ENCODE results near the gene NWD2. TPM values are rescaled to one million over a fixed set of nuclear protein-coding genes. Genes with fewer than 3 reads are reported as not detected.

NWD2 gene
- total and polyA plus RNA-seq, 10 of the 15 experiments (the other 5 are each of a cell fraction or from before 2014, with no cell fraction given): not detected

- RAD21 ChIA-PET (ENCODE audit: unreplicated experiment): no interaction called here
- ATAC-seq (peak; percentile 46), DNase-seq (ENCODE audit: low read depth, low spot score) (no peak), FAIRE-seq (no peak)
- Histone ChIP-seq H3K27me3 (replicated peaks in 1 of 2; ENCODE audit: control insufficient read depth in 2 of 2, insufficient read depth in 2 of 2, low read length in 1 of 2) (no peaks in the 10 kb centered on the region), H3K79me2 (ENCODE audit: control insufficient read depth, insufficient read depth, low read length) (no peaks in the 10 kb centered on the region), H3K36me3 (ENCODE audit: control insufficient read depth in 2 of 2, insufficient read depth in 2 of 2, low read length in 1 of 2) (no peaks in the 10 kb centered on the region), H2AFZ (ENCODE audit: control insufficient read depth, low read depth, low read length) (no peak overlapping the region), H3K9me3 (replicated peaks; ENCODE audit: control insufficient read depth, insufficient read depth, low read length) (peaks cover 3% of the 10 kb centered on the region), H4K20me1 (ENCODE audit: control insufficient read depth, insufficient read depth) (no peaks in the 10 kb centered on the region), H3K27ac (ENCODE audit: control insufficient read depth, insufficient read depth) (no peak overlapping the region), H3K4me2 (ENCODE audit: control insufficient read depth, insufficient read depth) (no peak overlapping the region), H3K4me1 (ENCODE audit: control insufficient read depth, insufficient read depth, low read length) (no peaks in the 10 kb centered on the region), H3K4me3 (no peak overlapping the region), H3K9ac (ENCODE audit: control insufficient read depth, insufficient read depth, low read length) (no peak overlapping the region)
- intact Hi-C loops (cut with micrococcal nuclease; ENCODE audit: unreplicated experiment): loop anchor here (10.0 kb wide), 1 partner anchor 839 kb away; no protein-coding TSS in a partner anchor
- in situ Hi-C loops (cut with MboI): loop anchor here (25.0 kb wide), 1 partner anchor 1207 kb away; no protein-coding TSS in a partner anchor
- POLR2A ChIA-PET: no interaction called here
- no TSS peak for BruUV-seq (replicated peaks)
- SMC1A ChIA-PET (ENCODE audit: uncharacterized antibody, unreplicated experiment): no interaction called here
- WGBS (ENCODE audit: insufficient coverage, insufficient replicate concordance, low lambda C conversion rate, missing lambda C conversion rate): 47% methylated on average over 3 of the region's 3 CpGs
- CTCF ChIA-PET: no interaction called here
- TF ChIP-seq E2F4 (IDR thresholded peaks at IDR 0.05; ENCODE audit: low read depth, low read length) (no peak), RUNX3 (IDR thresholded peaks at IDR 0.05; ENCODE audit: low read length) (0 out of 2 replicates have a peak, but pooled peaks have one; percentile 25), ZZZ3 (IDR thresholded peaks at IDR 0.05; ENCODE audit: control insufficient read depth, insufficient read length, low read depth) (no peak), HCFC1 (IDR thresholded peaks at IDR 0.05; ENCODE audit: low read length) (no peak), MYB (IDR thresholded peaks at IDR 0.05; ENCODE audit: borderline replicate concordance, low read depth, low read length) (no peak), EP300 (IDR thresholded peaks at IDR 0.05; ENCODE audit: borderline replicate concordance in 1 of 2, control insufficient read depth in 1 of 2, low read depth in 2 of 2, low read length in 2 of 2) (peak in 1 of 2 experiments; percentile 36; a peak in 1 of 4 replicates), NR2C2 (IDR thresholded peaks at IDR 0.05; ENCODE audit: borderline replicate concordance, control insufficient read depth, insufficient read length, low read depth) (no peak), PAX8 (IDR thresholded peaks at IDR 0.05) (no peak), DPF2 (IDR thresholded peaks at IDR 0.05) (peak; percentile 42; the same call in 1 of the 2 replicates), POU2F2 (IDR thresholded peaks at IDR 0.05; ENCODE audit: borderline replicate concordance, low read depth, low read length) (no peak), JUND (IDR thresholded peaks at IDR 0.05; ENCODE audit: low read depth, low read length) (no peak), PML (IDR thresholded peaks at IDR 0.05; ENCODE audit: low read length) (no peak), RAD51 (IDR thresholded peaks at IDR 0.05) (no peak), ATF7 (IDR thresholded peaks at IDR 0.05; ENCODE audit: low read depth) (peak; percentile 59), SREBF2 (IDR thresholded peaks at IDR 0.05; ENCODE audit: low read length) (no peak), IKZF1 (conservative IDR thresholded peaks at IDR 0.05) (peak; percentile 81), POLR2AphosphoS2 (IDR thresholded peaks at IDR 0.05; ENCODE audit: low read depth, low read length) (no peak), MTA2 (IDR thresholded peaks at IDR 0.05; ENCODE audit: low read depth) (peak; percentile 85), ESRRA (IDR thresholded peaks at IDR 0.05; ENCODE audit: low read length) (no peak), STAT3 (IDR thresholded peaks at IDR 0.05; ENCODE audit: low read depth, low read length) (no peak), ZBED1 (IDR thresholded peaks at IDR 0.05; ENCODE audit: borderline replicate concordance) (no peak)
- TF ChIP-seq, protein P1, sequence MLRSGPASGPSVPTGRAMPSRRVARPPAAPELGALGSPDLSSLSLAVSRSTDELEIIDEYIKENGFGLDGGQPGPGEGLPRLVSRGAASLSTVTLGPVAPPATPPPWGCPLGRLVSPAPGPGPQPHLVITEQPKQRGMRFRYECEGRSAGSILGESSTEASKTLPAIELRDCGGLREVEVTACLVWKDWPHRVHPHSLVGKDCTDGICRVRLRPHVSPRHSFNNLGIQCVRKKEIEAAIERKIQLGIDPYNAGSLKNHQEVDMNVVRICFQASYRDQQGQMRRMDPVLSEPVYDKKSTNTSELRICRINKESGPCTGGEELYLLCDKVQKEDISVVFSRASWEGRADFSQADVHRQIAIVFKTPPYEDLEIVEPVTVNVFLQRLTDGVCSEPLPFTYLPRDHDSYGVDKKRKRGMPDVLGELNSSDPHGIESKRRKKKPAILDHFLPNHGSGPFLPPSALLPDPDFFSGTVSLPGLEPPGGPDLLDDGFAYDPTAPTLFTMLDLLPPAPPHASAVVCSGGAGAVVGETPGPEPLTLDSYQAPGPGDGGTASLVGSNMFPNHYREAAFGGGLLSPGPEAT (IDR thresholded peaks at IDR 0.05; ENCODE audit: low read depth): peak; percentile 64; the same call in 1 of the 2 replicates
These were observed 149.3 kb downstream of the NWD2 start for GRCh38 chr4:37393889-37394288.
